Pulmonary artery endothelial cell (primary cell): ENCODE results near the gene CPOX. TPM values are rescaled to one million over a fixed set of nuclear protein-coding genes. Genes with fewer than 3 reads are reported as not detected.

Experiments
- DNase-seq: peaks from one replicate; pipeline ENCODE4 v3.0.0-alpha.2; 2011; ENCODE audit warnings: low read depth, low spot score
- total RNA-seq: library from RNA; depleted of rRNA; stranded (reverse); fragments of >200 nt; gene quantifications from 2 replicates; pipeline ENCODE4 v1.2.3, GENCODE V29; 2014

CPOX gene
- total RNA-seq, 1 donor from 2014 or later = 25.6 TPM

DNA sequence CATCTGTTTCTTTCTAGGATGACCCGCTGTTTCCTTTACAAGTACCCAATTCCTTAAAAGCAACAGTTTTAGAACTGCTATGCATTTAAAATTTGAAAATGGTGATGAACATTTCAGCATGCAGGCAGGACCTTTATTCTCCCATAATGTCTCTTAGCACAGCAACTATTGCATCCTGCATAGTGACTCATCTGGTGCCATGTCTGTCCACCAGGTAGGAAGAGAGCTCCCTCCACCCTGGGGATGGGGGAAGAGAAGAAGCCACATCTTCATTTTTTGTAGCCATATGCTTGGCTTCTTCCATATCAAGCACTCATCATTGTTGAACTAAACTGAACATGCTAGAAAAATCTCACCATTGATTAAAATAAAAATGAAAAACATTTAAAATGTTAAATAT lies 51.7 kb downstream of the CPOX start:
- no peak for DNase-seq

GRCh38 chr3:98540346-98540745 lies 53.1 kb downstream of the CPOX start:
- no peak for DNase-seq

GRCh38 chr3:98536456-98537017 lies 56.9 kb downstream of the CPOX start:
- DNase-seq = no peak

DNA sequence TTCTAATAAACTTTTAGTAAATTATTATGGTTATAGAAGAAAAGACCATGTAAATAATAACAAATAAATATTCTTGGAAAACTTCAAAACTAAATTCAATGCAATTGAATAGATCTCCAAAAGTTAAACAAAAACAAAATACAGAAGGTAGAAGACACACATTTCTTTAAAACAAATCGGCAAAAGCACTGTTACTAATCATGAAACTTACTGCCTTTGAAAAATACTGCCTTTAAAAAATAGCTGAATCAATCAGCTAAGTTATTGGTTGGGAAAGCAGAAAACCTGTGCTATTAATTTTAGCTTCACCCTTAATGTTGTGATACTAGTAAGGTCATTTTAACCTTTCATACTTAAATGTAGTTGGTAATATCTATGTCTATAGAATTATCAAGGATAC lies 58.7 kb downstream of the CPOX start:
- DNase-seq = no peak

DNA sequence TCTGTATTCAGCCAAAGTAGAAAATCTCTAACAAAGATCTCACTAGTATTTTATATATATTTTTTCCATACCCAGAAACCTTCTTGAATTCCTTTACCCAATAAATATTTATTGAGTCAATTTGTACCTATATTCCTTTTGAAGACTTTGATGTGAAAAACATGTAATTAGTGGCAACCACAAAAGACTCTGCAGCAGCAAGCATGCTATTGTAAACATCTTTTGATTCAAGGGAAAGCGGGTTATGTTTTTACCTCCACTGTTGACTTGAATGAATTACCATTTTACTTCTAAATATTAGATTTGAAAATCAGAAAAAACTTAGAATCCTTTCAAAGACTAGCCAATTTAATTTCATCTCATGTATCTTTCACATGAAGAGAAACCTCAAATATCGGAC lies 59.2 kb downstream of the CPOX start:
- DNase-seq = no peak

- no peak for DNase-seq
Observed at GRCh38 chr3:98532709-98533571, 60.5 kb downstream of the CPOX start.

DNA sequence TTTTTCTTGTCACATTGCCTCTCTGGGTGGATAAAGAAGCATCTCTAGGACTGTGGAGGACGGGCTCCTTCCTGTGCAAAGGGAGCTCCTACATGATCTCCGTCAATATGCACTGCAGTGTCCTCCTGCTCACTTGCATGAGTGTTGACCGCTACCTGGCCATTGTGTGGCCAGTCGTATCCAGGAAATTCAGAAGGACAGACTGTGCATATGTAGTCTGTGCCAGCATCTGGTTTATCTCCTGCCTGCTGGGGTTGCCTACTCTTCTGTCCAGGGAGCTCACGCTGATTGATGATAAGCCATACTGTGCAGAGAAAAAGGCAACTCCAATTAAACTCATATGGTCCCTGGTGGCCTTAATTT lies 61.2 kb downstream of the CPOX start:
- no peak for DNase-seq

GRCh38 chr3:98531622-98532274 lies 61.7 kb downstream of the CPOX start, which contains the start of gene GPR15:
Gene GPR15 (plus strand): TSS chr3:98531978. CDS start chr3:98532034, 56 bp downstream.
- no peak for DNase-seq

- no peak for DNase-seq
Observed at GRCh38 chr3:98530676-98531075, 62.7 kb downstream of the CPOX start.

DNA sequence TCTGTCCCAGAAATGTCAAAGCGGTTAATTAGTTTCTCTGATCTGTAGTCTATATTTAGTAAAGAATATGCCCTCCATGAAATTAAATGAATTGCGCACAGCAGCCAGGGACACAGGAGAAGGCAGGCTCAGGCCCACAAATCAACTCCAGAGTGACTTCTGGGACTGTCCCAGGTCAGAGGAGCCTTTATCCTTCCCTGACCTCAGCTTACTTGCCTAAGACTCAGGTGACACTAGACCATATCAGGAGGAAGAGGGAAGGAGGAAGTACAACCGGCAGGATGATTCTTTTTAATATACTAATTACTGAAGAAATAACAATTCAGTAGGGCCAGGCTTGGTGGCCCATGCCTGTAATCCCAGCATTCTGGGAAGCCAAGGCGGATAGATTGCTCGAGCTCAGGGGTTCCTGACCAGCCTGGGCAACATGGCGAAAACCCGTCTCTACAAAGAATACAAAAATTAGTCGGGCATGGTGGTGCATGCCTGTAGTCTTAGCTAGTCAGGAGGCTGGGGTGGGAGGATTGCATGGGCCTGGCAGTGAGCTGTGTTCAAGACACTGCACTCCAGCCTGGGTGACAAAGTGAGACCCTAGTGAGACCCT lies 63.5 kb downstream of the CPOX start:
- DNase-seq = no peak

Other genes starting within 250 kb of the CPOX start
- gene OR5K4, start 239.8 kb downstream of the CPOX start, total RNA-seq = not detected in 2 replicates
- gene OR5K3, start 202.9 kb downstream of the CPOX start, total RNA-seq = not detected in 2 replicates
- gene OR5K1, start 130.4 kb downstream of the CPOX start, total RNA-seq = not detected in 2 replicates
- gene OR5K2, start 95.9 kb downstream of the CPOX start, total RNA-seq = not detected in 2 replicates
- gene CLDND1, start 70.7 kb downstream of the CPOX start, total RNA-seq = 93.3 and 138 TPM in 2 replicates
- not detected in 2 replicates for gene GPR15, start 61.6 kb downstream of the CPOX start, total RNA-seq
- 22.2 and 27.6 TPM in 2 replicates for gene ST3GAL6, start 169.7 kb upstream of the CPOX start, total RNA-seq